ENCODE data around the gene ESRRG.

- TF ChIP-seq CTCF (IDR thresholded peaks at IDR 0.05; ENCODE audit: low read length), result no peak
- TF ChIP-seq EZH2 (IDR thresholded peaks at IDR 0.05; ENCODE audit: borderline replicate concordance, low read length), result no peak
Observed at GRCh38 chr1:216466162-216466801, 256.9 kb downstream of the ESRRG start.

Data from OCI-LY1 (cell line).